ENCODE data around the gene KCTD16.

DNA sequence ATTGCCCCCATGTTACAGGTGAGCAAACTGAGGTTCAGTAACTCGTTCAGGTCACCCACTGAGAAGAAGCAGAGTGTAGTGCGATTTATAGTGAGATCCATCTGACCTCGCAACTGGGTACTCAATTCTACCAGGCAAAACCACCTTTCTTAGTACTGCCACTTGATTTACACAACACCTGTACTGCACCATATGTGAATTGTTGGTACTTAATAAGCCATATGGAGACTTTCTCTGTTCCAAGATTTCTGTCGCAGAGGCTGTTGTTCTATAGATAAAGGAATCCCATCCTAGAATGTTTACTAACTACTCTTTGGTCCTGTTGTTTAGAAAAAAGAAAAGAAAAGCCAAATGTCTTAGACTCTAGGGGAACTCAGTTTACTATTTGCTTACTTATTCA is 287.5 kb downstream of the KCTD16 start:
- TF ChIP-seq EZH2 (IDR thresholded peaks at IDR 0.05; ENCODE audit: borderline replicate concordance, insufficient read depth, low read depth, low read length, poor library complexity, severe bottlenecking) = no peak
- TF ChIP-seq, protein P1, sequence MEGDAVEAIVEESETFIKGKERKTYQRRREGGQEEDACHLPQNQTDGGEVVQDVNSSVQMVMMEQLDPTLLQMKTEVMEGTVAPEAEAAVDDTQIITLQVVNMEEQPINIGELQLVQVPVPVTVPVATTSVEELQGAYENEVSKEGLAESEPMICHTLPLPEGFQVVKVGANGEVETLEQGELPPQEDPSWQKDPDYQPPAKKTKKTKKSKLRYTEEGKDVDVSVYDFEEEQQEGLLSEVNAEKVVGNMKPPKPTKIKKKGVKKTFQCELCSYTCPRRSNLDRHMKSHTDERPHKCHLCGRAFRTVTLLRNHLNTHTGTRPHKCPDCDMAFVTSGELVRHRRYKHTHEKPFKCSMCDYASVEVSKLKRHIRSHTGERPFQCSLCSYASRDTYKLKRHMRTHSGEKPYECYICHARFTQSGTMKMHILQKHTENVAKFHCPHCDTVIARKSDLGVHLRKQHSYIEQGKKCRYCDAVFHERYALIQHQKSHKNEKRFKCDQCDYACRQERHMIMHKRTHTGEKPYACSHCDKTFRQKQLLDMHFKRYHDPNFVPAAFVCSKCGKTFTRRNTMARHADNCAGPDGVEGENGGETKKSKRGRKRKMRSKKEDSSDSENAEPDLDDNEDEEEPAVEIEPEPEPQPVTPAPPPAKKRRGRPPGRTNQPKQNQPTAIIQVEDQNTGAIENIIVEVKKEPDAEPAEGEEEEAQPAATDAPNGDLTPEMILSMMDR (IDR thresholded peaks at IDR 0.05) = no peak
